HG03457 (cell line): Measurements from ENCODE around the gene DDX49.
"Not testable (repeated sequence)": the region's sequence is repeated elsewhere in the genome, so short reads cannot be mapped to it uniquely, and the experiment has no call there.

Source experiments
- ATAC-seq: cut with Tn5 transposase; IDR thresholded peaks from one replicate; pipeline ENCODE4 v1.9.1; 2021; ENCODE audit warnings: moderate number of reproducible peaks; ENCODE audit not compliant: unreplicated experiment

The DDX49 gene

DNA sequence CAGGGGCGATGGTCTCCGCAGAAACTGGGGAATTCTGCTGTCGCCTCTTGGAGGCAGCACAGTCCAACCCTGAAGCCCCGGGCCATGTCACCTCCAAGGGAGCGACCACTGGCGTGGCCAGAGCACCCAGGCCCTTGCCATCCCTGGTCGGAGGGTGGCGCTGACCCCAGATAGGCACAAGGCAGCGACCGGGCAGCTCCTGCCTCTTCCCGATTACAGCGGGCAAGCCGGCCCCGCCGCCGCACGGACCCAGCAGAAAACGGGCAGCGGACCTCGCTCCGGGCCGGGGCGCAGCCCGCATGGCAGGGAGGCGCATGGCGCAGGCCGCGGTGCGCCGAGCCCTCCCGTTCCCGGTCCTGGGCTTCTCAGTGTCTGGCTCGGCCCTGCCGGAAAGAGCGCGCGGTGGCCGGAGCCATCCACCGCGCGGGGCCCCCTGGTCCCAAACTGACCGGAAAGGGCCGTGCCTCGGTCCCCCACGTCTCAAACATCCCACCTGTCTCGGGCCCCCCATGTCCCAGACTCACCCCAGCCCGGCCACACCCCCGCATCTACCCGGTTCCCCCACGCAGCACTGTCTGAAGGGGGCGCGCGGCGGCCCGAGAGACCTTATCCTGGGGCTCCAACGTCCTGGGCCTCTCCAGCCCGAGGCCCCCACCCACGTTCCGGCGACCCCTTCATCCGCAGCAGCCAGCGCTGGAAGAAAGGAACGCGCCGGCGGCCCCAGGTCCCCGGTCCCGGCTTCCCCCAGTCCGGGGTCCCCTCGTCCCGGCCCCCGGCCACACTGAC, 24.3 kb upstream of the DDX49 start:
- no peak for ATAC-seq

DNA sequence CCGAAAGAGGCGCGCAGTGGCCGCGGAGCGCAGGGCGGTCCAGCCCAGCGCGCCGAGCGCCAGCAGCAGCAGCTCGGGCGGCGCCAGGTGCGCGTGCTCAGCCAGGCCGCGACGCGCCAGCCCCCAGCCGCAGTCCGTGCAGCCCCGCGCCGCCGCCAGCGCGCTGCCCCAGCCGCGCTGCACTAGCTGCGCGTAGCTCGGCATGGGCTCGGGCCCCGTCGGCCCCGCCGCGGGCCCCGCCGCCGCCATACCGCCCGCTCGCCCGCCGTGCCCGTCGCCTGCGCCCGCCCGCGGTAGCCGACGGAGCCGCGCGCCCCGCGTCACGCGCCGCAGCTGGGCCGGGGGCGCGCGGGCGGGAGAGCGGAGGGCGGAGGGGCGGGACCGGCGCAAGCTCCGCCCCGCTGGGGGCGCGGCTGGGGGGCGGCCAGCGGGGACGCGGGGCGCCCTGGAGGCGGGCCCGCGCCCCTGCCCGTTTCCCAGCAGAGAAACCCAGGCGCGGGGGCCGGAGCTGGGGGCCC, 23.6 kb upstream of the DDX49 start, which contains the start of gene CERS1:
TSS of gene CERS1 (minus strand) at position 335 of the 518 bp plus-strand sequence. CDS start at position 249, 86 bp downstream.
- ATAC-seq, result no peak

GRCh38 chr19:18896421-18896841, 23.1 kb upstream of the DDX49 start:
- ATAC-seq, result no peak

DNA sequence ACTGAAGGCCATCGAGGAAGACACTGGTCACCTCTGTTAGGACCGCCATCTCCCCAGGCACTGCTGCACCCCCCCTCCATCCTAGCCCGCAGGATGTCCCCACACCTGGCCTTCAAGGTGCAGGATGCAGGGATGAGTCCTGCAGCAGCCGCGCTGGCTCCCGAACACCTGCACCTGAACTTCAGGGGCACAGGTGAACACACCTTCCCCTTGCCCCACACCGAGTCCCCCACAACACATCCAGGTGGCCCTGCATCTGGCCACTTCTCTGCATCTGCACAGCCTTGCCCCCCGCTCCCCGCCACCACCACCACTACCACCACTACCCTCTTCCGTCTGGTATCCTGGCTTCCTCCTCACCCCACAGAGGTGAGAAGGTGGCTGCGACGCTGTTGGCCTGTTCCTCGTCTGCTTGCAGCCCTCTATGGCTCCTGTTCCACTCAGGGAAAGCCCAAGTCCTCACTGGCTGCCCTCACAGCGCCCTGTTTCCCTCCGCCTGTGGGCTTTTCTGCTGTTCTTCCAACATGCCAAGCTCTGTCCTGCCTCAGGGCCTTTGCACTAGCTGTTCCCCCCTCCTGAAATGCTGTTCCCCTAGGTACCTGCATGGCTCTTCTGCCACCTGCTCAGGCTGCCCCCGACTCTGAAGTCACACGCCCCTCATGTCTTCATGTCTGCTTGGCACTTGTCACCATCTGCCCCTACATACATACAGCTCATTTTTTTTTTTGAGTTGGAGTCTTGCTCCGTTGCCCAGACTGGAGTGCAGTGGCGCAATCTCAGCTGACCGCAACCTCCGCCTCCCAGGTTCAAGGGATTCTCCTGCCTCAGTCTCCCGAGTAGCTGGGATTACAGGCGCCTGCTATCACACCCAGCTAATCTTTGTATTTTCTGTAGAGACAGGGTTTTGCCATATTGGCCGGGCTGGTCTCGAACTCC, 22.2 kb upstream of the DDX49 start:
- no peak for ATAC-seq

GRCh38 chr19:18898081-18898606, 21.4 kb upstream of the DDX49 start:
- ATAC-seq, result no peak

DNA sequence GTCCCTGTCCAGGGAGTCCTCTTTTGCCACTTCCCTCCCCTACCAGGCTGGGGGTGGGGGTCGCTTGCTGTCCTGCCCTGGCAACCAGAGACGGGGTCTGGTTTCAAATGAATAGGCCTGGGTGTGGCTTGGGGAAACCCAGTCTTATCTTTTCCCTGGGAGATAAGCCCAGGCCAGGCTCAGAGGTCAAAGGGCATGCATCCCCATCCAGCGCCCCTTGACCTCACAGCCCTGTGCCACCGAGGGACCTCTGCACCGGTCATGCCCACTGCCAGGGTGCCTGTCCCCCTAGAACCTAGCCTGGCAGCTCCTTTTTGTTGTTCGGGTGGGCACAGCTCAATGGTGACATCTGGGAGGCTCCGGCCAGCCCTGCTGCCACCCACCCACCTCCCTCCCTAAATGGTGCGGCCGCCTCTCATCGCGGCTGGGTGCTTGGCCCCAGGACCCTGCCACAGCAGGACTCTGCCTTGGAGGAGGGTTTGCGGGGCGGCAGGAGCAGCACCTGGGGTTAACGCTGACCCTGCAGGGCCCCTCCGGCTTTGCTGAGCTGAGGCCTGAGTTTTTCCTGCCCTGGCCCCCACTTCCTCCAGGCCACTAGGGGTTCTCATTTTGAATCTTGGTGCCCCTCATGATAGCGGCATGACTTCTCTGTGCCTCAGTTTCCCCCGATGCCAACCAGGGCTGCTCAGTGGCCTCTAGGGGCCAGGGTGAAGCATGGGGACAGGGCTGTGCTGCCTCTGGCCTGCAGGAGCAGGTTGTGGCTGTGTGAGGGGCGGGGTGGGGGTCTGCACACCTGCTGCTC, 20.7 kb upstream of the DDX49 start:
- ATAC-seq, result no peak

DNA sequence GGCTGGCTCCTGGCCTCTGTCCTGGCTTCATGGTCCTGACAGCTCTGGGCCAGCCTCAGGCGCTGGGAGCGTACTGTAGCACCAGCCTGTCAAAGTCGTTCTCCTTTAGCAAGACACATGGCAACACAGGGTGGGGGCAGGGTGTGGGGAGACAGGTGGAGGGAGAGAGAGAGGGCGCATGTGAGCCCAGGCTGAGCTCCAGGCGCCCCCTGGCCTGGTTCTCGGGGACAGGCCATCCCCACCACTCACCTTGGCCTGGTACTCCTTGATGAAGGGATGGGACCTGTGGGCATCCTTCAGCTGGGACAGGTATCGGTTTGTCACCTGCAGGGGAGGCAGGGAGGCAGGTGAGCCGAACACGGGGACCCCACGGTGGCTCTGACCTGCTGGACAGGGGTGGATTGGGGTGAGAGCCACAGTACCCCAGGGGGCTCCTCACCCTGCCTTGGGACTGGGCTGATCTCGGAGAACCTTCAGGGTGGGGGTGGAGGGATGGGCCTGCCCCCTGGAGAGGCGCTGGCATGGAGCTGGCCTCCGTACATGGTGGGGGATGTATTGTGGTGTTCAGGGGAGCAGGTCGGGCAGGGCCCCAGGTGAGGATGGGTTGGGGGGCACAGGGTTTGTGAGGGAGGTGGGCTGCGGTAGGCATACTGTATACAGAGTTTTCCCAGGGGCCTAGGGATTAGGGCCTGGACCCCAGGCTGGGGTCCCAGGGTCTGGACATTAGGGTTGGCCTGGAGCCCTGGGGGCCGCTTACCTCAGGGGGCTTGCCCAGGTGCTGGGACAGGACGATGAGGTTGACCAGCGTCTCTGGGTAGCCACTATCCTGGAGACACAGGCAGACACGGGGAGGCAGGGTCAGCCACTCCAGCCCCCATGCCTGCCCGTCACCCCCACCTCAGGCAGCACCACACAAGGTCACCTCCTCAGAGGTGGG, 19.6 kb upstream of the DDX49 start:
- ATAC-seq, result no peak

- ATAC-seq, result no peak
Observed at GRCh38 chr19:18900700-18901481, 18.6 kb upstream of the DDX49 start.

DNA sequence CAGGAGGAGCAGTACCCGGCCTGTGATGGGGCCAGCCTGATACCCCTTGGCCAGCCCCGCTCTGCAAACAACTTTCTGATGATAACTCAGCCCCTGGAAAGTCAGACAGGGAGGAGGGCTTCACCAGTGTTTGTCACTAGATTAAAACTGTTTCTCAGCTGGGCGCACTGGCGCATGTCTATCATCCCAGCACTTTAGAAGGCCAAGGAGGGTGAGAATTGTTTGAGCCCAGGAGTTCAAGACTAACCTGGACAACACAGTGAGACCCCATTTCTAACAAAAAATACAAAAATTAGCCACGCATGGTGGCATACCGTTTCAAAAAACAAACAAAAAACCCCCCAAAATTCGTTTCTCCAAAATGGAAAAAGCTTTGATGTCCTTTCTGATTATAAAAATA, 18.0 kb upstream of the DDX49 start:
- ATAC-seq, result no peak

DNA sequence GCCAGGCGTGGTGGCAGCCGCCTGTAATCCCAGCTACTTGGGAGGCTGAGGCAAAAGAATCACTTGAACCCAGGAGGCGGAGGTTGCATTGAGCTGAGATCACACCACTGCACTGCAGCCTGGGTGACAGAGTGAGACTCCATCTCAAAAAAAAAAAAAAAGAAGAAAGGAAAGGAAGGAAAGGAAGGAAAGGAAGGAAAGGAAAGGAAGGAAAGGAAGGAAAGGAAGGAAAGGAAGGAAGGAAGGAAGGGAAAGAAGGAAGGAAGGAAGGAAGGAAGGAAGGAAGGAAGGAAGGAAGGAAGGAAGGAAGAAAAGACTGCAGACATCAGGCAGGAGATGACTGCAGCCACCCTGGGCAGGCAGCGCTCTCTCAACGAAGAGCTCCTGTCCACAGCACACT, 17.0 kb upstream of the DDX49 start:
- ATAC-seq, result not testable (repeated sequence)

DNA sequence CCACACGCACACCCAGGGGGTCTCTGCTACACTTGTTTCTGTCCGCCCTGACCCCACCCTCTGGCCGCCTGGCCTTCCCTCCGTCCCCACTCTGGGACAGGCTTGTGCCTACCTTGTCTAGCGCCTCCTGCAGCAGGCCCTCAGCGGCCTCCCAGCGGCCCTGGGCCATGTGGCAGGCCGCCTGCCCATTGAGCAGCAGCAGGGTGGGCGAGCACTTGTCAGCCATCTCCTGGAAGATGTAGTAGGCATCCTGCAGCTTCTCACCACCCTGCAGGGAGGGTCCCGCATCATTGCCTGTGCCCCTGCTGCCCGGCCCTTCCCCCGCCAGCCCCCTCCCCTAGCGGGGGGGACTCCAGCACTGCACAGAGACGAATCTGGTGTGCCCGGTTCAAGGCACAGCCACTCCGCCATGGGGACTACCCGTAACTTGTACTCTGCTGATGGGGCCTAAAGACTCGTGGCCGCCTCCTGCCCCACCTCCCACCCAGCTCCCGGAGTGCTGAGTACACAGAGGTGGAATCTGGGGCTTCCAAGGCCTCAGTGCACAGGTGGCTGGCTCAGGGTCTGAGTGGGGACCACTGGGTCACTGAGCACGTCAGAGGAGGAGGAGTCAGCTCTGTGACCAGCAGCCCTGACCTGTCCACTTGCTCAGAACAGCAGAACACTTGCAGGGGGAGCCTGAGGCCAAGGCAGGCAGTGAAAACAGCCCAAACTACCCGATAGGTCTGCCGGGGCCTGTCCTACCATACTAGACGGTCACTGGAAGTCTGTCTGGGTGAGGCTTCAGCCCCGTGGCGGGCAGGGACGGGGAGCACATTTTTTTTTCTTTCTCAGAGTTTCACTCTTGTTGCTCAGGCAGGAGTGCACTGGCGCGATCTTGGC, 16.1 kb upstream of the DDX49 start:
- ATAC-seq, result no peak

- ATAC-seq, result no peak
Observed at GRCh38 chr19:18904334-18905057, 15.0 kb upstream of the DDX49 start.

DNA sequence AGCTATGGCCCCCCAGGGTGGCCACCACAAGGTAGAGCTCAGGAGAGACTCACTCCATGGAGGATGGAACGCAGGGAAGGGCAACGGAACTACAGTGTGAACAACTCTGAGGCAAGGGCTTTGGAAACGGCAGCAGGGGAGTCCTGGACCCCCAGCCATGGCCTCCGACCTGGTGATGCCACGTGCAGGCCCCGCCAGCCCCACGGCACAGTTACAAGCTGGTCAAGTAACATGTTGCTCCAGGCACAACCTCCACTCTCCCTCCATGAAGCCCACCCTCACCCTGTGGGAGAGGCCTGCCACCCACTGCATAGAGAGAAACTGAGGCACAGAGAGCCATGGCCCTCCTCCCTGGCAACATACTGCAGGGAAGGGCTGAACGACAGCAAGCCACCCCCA, 14.5 kb upstream of the DDX49 start:
- no peak for ATAC-seq

- no peak for ATAC-seq
Observed at GRCh38 chr19:18905513-18906236, 13.8 kb upstream of the DDX49 start.

DNA sequence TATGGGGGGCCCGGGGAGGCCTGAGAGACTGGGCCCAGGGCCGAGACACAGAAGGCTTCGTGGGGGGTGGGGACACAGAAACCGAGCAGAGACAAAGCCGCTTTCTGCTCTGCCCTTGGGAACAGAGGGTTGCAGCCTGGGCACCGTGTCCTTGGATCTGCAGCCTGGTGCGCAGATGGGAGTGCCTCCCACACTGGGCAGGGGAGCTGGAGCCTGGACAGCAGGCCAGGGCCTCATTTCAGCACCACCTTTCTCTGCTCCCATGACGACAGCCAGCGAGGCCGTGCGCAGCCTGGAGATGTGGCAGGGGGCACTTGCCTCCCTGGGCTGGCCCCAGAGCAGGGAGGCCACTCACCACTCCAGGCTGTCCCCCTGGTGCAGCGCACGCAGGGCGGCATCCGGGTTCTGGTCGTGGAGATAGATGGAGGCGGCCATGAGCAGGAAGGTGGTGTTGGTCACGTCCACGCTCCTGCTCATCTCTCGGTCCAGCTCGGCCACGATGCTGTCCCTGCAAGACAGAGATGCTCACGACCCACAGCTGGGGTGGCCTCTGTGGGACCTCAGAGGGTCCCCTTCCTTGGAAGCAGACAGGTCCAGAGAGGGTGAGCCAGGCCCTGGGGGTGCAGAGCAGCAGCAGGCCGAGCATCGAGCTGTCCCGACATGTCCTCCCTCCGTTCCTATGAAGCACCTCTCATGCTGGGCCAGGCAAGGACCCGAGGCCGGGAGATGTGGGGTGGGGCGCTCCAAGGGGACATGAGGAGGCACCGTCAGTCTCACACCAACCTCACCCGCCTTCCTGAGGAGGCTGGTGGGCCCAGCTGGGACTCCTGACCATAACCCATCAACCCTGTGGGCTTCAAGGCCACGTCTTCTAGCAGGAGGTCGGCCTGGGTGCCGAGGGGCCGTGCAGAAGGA, 12.7 kb upstream of the DDX49 start:
- ATAC-seq, result no peak
